HG02840 (cell line): ENCODE data around the gene HMCN1.

Source experiments
- ATAC-seq: cut with Tn5 transposase; IDR thresholded peaks from one replicate; pipeline ENCODE4 v1.9.1; 2021; ENCODE audit warnings: mild to moderate bottlenecking, moderate library complexity, moderate number of reproducible peaks; ENCODE audit not compliant: unreplicated experiment, low FRiP score

HMCN1 gene

GRCh38 chr1:185733818-185734735, at the start of gene HMCN1:
TSS of gene HMCN1 (plus strand) at chr1:185734391. CDS start at chr1:185734780, 389 bp downstream.
- no peak for ATAC-seq

DNA sequence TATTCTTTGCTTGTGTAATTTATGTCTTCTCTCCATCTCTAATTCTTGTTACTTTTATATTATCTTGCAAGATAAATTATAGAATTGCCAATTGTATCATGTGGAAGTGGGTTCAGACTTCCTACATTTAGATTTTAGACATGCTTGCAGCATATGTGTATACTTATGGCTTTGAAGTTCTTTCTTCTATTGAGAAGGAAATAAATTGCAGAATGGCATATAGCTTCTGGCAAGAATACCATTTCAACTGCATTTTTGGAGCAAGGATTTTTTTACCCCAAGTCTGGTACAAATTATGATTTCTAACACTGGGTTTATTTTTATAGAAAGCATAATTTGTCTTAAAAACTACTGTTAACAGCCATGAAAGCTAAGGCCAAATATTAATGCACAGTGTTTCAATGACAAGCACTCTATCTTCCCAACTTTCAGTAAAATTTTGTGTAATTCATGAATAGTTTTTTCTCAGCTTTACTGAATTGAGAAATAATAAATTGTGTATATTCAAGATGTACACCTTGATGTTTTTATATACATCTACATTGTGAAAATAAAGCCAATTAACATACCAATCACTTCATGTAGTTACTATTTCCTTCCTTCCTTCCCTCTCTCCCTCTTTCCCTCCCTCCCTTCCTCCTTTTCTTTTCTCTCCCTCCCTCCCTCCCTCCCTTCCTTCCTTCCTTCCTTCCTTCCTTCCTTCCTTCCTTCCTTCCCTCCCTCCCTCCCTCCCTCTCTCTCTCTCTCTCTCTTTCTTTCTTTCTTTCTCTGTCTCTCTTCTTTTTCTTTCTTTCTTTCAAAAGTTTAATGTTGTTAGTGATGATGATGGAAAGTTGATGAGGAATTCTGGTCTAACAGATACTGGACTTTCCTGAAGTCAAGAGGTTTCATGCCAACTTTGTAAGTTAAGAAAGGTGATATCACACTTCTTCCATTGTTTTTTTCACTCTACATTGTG, 47.1 kb upstream of the HMCN1 start:
- no peak for ATAC-seq

DNA sequence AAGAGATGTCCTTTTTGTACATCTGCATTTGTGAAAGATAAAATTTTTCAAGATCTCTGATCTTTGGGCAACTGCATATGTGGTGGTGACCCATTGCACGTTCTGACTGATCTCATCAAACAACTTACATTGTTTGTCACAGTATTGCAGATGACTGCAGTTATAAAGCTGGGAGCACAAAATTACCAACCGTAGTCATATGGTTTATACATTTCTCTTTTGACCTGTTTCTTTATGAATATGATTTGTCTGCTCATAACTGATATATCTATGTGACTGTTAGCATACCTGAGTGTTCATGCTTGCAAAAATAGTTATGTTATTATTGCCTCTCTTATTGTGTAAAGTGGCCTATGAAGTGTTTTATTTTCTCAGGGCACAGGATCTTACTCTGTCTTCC, 43.7 kb upstream of the HMCN1 start:
- ATAC-seq: no peak

GRCh38 chr1:185693654-185694053, 40.5 kb upstream of the HMCN1 start:
- ATAC-seq: peak; percentile 37

GRCh38 chr1:185694081-185694480, 40.1 kb upstream of the HMCN1 start:
- peak; percentile 85 for ATAC-seq

GRCh38 chr1:185695299-185695698, 38.9 kb upstream of the HMCN1 start:
- ATAC-seq: no peak

GRCh38 chr1:185696422-185697150, 37.6 kb upstream of the HMCN1 start:
- ATAC-seq: no peak

DNA sequence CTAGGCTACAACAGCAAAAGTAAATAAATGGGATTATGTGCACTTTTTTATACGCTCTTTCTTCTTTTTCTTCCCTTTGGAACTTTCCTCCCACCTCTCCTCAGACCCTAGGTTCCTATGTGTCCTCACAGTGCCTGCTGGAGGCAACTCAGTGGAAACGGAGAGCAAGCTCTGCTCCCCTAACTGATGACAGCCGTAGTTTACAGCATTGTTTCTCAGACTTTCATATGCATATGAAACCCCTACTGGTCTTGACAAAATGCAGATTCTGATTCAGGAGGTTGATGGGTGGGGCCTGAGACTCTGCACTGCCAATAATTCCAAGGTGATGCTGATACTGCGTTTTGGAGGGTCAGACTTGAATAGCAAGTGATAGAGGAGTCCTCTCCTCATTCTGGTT, 34.3 kb upstream of the HMCN1 start:
- ATAC-seq: no peak

- ATAC-seq: no peak
These were observed 32.5 kb upstream of the HMCN1 start for GRCh38 chr1:185701650-185702049.

DNA sequence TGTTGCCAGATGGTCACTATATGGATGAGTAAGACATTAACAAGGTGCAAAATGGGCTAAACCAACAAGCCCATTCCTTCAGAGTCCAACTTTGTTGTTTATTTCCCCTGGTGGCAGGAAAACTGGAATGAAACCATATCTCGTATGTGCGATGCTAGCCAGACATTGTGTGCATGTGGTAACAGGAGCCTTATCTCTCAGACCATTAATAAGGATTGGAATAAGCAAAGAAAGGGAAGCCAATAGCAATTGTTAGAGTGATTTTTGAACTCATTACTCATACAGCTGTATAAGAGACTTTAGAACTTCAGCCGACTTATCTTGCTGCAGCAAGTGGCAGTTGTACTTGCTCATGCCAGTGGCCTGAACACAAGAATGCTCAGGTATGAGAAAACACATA, 30.0 kb upstream of the HMCN1 start:
- no peak for ATAC-seq

DNA sequence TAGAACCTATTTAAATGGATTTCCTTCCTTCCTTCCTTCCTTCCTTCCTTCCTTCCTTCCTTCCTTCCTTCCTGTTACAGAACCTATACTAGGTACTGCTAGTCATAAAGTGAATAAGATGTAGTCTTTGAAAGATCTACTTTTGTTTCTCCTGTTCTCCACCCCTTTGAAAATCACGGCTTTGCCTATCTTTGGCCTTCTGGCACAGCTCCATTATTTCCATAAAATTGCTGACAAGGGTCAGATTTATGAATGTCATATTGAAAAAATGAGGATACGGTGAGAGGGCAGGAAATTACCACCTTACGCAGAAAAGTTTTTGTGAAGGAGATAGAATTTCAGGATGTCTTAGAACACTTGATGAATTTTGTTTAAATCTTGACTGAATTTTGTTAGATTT, 18.1 kb upstream of the HMCN1 start:
- no peak for ATAC-seq

DNA sequence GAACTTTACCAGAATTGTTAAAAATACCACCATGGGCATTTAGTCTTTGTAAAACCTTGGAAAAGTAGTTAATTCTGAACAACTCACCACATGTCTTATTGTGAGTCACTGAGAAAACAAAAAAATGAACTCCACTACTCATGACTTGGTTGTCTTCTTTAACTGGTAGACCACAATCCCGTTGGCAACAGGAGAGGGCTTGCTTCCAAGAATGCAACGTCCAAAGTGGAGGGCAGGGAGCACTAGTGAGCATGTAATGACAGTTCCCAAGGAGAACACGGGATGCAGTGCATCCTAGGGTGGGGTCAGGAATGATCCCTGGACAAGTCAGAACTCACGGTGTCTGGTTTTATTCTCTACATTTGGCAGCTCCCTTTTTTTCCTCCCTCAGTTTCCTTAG, 15.2 kb upstream of the HMCN1 start:
- no peak for ATAC-seq

DNA sequence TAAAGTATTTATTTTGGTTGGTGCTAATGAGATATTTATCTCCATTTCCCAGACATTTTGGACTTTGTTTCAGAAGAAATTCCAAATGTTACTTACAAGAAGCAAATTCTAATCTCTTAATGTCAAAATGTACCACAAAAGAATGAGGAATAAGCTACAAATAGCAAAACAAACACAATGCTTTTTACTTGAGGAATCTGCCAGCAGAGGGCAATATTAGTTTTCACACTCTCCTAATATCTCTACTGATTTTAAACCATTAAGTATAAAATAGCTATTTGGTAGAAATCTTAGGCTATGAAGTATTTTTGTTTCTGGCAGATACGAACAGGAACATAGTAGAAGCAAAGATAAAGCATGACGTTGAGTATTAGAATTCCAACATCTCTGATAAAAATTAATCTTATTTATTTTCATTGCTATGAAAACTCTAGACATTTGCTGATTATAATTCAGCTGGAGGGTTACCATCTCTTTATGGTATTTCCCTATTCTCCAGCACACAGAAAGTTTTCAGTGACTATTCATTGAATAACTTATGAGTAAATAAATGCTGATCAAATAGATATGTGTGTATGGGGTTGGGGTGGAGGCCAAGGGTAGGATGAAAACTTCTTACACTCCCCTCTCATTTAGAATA, 13.4 kb upstream of the HMCN1 start:
- no peak for ATAC-seq

DNA sequence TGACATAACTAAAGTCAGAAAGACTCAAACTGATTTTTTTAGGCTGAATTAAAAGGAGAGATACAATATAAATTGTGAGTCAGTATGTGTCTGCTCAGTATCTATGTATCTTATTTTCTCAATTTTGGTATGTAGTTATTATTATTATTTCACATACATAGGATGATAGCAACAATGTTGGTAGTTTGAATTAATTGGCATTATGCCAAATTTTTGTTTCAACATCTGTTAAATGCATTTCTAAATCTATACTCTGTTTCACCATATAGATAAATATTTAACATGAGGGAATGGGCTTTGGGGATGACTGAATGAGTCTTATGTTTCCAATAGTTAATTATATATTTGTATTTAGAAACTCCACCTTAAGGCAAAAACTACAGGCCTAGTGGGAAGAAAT, 12.6 kb upstream of the HMCN1 start:
- no peak for ATAC-seq

GRCh38 chr1:185722098-185722497, 12.1 kb upstream of the HMCN1 start:
- no peak for ATAC-seq

GRCh38 chr1:185727726-185728125, 6.5 kb upstream of the HMCN1 start:
- ATAC-seq: no peak

GRCh38 chr1:185731446-185731845, 2.7 kb upstream of the HMCN1 start:
- ATAC-seq: no peak

DNA sequence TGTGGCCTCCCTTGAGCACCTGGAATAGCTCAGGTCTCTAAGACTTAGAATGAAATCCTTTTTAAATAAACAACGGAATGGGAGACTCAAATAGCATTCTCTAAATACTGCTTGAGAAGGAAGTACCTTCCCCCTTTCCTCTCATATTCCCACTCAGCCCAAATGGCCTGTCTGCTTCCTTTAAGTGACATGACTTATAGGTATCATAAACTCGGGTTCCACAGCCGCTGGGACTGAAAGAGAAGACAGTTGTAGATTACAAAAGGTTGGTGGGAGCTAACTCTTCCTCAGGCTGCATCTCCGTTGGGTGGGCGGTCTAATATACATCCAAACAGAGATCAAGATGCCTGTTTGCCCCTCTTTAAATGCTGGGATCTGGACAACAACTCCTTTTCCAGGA, 1.2 kb upstream of the HMCN1 start:
- ATAC-seq: no peak

GRCh38 chr1:185734929-185735700, 924 bp downstream of the HMCN1 start:
- ATAC-seq: no peak
